Activated CD4-positive, CD25-positive, alpha-beta regulatory T cell treated with anti-CD3 and anti-CD28 coated beads, Interleukin-2, amount 50 U/mL, for 24 hours (primary cell): ENCODE results near the gene KPNA6.
A peak's percentile ranks its signal among the peaks of the same experiment; 100 is the strongest.
"Not testable (repeated sequence)": the region's sequence is repeated elsewhere in the genome, so short reads cannot be mapped to it uniquely, and the experiment has no call there.

Experiments used
- ATAC-seq, 2 donors: fragments of 150-1000 bp; cut with Tn5 transposase; one replicate each; pipeline ENCODE4 v1.10.0; 2021; ENCODE audit warnings: mild to moderate bottlenecking in 1 of 2, moderate library complexity in 1 of 2

KPNA6 gene

DNA sequence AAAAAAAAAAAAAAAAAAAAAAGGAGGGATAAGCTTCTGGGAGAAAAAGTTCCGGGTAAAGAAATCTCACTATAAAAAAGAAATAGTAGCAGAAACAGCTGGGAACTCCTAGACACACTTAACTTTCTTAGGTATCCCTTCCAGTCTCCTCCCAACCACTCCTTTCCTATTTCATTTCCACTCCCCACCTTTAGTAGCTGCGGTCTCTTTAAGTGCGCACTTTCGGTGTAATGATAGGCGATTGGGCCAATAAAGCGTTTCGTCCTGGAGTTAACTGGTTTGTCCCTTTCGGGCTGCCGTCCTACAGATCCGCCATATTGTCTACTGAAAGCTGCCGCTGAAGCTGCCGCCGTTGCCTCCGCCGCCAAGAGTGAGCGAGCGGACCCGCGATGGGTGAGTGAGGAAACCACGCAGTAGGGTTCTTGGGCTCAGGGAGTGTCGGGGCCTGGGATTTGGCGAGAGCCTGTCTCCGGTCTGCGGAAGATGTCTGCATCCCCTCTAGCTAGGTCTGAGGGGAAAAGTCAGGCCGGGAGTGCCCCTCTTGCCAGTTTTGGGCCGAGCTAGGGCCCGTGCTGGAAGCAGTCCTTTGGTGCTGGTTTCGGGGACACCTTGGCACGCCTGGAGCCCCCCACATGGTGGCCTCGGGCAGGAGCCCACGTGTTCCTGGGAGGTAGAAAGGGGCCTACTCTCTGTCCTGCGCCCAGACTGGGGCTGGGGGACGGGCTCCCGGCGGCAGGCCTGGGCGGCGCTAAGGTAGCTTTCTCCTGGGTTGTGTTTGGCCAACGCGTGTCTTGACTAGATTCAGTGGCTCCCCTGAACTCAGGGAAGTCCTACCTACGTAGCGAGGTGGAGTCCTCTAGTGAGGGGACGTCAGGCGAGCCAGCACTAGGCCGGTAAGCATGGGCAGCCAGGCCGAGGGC, at the start of gene KPNA6:
Gene KPNA6, plus strand, starts transcription at position 315 of the 920 bp plus-strand sequence. Its CDS starts 75 bp downstream, at position 390.
- peak; percentile 82 to 85 for ATAC-seq

DNA sequence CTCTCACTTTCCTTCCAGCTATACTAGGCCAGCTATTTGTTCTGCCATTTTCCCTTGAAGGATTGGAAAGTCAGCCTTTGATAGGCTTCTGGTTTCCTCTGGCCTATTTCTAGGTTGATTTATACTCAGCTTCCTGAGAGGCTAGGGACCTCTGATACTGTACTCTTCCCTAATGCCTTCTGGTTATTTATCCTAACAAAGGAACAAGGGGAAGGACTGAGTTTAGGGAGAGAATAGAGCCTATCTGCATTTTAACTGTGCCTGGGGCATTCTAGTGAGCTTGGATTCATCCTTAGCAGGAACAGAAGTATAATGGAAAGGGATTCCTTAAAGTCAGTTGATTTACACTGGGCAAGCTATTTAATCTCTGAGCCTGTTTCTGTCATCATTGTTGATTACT, 46.9 kb upstream of the KPNA6 start:
- no peak for ATAC-seq

DNA sequence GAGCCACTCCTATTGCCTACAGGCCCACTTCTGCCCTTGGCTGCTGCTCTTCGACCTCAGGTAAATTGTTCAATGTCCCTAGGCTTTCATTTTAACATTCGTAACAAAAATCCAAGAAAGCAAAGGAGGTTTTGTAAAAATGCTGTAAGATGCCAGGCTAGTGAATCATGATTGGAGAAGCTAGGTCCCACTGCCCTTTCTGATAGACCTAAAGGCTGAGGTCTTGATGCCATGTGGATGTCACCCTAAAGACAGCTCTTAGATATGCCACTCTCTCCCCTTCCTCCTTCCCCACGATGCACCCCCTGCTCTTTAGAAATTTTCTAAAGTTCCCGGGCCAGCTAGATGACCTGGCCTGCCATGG, 45.0 kb upstream of the KPNA6 start:
- no peak for ATAC-seq

DNA sequence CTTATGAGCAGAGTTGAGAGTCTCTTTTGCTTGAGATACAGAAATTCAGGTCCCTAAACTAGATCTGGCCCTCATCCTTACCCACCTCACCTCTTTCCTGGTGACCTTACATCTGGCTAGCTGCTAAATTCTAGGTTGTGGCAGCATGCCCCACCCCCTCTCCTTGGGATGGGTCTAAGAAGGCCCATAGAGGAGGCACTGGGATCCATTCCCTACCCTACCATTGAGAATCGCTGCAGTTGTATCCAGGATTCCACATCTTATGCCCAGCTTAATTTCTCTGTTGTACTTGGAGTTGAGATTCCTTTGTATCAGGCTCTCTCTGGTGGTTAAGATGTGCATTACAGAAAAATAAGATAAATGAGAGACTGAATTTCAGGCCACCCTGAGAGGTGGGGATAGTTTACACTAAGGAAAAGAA, 44.6 kb upstream of the KPNA6 start:
- no peak for ATAC-seq

DNA sequence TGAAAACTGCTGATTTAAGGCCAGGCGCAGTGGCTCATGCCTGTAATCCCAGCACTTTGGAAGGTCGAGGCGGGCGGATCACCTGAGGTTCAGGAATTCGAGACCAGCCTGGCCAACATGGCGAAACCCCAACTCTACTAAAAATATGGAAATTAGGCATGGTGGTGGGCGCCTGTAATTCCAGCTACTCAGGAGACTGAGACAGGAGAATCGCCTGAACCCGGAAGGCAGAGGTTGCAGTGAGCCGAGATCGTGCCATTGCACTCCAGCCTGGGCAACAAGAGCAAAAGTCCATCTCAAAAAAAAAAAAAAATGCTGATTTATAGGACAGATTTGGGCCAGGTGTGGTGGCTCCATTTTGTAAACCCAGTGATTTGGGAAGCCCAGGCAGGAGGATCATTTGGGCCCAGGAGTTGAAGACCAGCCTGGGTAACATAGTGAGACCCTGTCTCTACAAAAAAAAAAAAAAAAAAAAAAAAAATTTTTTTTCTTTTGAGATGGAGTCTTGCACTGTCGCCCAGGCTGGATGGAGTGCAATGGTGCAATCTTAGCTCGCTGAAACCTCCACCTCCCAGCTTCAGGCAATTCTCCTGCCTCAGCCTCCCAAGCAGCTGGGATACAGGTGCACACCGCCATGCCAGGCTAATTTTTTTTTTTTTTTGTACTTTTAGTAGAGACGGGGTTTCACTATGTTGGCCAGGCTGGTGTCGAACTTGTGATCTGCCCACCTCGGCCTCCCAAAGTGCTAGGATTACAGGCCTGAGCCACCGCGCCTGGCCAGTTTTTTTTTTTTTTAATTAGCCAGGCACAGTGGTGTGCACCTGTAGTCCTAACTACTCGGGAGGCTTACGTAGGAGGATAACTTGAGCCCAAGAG, 42.0 kb upstream of the KPNA6 start:
- not testable (repeated sequence) for ATAC-seq

DNA sequence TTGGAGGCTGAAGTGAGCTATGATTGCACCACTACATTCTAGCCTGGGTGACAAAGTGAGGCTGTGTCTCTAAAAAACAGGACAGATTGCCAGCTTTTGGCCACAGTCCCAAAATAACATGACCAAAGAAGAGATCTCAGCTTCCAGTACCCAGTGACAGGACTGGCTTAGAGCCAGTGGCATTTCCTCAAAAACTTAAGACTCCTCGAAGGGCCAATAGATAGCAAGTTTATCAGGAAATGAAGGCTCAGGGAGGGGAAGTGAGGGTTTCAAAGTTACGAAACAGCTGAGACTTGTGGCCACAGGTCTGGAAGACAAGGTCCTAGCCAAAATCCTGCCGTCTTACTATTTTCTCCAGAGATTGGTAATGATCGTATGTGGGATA, 41.4 kb upstream of the KPNA6 start:
- ATAC-seq, result peak in 1 of 2 donors; percentile 32

DNA sequence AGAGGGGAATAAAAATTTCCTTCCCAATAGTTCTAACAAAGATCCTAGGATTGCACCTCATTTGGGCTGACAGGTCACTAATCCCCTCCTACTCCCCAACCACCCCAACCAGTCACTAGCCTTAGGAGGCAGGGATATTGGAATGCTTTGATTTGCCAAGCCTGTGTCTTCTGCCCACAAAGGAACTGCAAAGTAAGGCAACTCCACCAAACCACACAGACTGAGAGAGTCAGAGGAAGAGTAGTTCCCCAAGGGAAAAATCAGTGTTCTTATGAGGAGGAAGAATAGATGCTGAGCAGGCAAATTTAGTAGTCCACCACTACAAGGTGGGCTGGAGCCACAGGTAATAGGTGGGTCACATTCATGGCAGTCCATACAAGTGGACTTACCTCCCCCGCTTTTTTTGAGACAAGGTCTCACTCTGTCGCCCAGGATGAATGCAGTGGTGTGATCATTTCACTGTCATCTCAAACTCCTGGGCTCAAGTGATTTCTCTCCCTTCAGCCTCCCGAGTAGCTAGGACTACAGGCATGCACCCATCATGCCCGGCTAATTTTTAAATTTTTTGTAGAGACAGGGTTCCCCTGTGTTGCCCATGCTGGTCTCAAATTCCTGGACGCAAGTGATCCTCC, 38.8 kb upstream of the KPNA6 start:
- no peak for ATAC-seq

DNA sequence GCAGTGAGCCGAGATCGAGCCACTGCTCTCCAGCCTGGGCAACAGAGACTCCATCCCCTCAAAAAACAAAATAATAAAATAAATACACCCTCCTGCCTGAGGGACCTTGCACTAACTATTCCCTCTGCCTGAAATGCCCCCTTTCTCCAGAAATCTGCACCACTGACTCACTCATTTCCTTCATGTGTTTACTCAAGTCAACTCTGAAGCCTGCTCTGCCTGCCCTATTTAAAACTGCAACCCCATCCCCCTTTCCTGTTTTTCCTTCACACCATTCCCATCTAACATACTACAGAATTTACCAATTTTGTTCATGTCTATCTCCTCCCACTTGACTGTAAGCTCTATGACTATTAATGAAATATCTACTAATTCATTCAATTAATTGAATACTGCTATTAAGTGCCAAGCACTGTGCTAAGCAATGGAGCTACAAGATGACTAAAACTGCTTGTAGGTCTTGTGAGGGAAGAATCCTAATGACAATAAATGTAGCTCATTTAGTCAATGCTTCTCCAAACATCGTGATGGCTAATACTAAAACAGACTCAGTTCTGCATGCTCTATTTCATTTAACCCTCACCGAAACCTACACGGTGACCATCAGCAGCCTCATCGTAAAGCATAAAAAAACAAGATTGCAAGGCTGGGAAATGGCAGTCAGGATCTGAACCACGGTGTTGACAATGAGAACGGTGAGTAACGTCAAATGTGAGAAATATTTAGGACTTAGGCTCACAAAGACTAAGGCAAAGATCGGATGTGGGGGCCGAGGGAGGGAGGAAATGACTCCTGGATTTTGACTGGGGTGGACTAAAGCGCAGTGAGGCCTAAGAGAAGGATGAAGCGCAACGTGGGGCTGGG, 35.9 kb upstream of the KPNA6 start:
- ATAC-seq, result peak in 1 of 2 donors; percentile 0

DNA sequence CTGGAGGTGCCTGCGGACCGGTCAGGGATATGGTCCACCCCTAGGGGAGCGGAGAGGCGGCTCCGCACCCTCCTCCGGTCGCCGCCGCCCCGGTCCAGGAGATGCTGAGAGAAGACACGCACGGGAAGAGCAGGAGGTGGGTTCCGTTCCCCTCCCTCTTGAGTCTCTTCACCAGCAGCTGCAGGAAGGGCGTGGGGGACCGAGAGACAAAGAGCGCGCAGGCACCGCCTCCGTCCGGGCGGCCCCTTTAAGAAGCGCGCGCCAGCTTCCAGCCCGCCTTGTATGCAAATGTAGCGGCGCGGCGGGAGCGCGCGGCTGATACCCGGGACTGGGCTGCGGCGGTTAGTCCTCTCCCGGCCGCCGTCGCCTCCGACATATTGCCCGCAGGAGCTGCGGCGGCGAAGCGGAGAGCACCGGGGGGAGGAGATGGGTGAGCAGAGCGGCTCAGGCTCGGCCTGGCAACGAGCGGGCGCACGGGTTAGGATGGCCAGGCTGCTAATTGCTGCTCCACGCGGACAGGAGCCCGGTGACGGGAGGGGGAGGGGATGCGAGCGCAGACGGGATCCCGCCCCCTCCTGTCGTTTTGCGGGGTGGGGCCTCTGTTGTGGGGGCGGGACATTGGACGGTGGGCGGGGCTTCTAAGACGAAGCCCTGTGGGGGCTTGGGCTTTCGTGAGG, 35.1 kb upstream of the KPNA6 start, which contains the start of gene TMEM39B:
Gene TMEM39B, plus strand, starts transcription at position 318 of the 677 bp plus-strand sequence. Its CDS starts 109 bp downstream, at position 427.
- peak; percentile 90 to 92 for ATAC-seq

DNA sequence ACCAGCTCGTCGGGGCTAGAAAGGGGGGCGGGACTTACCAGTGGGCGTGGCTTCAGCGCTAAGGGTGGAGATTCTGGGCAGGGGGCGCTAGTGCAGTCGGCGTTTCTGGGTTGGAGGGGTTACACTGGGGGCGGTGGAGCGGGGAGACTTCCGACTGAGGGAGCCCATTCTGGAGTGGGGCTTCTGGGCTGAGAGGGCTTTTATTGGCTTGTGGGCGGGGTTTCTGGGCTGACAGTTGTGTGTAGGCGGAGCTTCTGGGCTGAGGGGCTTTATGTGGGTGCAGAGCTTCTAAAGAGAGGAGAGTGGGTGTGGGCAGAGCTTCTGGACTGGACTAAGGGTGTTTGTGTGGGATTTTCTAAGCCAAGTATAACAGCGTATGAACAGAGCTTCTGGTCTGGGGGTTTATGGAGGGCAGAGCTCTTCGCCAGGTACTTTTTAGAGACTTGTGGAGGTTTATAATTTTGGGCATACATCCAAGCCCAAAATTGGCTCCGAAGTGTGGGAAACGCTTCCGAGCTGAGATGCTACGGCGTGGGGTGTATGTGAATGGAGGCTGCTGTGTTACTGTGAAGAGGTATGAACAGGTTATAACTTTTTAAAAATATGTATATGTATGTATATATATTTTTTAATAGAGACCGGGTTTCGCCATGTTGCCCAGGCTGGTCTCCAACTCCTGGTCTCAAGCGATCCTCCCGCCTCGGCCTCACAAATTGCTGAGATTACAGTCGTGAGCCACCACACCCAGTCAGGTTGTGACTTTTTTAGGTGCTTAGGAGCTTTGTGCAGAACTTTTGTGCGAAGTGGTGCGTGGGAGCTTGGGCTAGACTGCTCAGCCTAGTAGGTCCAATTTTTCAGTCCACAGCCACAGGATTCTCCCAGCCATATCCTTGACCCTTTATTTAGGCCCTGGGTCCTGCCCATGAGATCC, 34.3 kb upstream of the KPNA6 start:
- ATAC-seq, result no peak

DNA sequence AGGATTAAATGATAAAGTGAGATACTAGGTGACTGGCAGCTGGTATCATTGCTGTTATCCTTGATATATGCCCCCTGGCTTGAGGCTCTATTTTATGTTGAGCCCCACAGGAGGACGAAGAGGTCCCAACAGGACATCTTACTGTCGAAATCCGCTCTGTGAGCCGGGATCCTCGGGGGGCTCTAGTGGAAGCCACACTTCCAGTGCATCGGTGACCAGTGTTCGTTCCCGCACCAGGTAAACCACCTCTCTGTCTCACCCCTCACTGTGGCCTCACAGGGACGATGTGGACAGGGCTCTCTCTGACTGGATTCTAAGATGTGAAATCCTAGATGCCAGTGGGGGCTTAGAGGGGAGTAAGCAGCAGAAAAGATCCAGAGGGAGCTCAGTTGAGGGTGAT, 33.0 kb upstream of the KPNA6 start:
- no peak for ATAC-seq

DNA sequence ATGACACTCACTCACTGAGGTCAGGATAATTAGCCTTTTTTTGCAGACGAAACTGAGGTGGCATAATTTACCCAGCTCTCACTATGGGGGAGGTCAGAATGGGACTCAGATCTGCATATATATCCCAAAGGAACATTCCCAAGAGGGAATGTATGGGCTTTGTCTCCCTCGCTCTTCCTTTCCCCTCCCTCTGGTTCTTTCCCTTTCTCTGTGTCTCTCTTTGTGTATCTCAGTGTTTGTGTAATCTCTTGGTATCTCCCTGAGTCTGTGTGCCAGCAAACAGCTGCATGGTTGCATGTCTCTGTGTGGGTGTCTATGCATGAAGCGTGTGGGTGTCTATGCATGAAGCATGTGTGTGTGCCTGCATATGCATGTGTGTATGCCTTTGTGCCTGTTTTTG, 30.4 kb upstream of the KPNA6 start:
- no peak for ATAC-seq

DNA sequence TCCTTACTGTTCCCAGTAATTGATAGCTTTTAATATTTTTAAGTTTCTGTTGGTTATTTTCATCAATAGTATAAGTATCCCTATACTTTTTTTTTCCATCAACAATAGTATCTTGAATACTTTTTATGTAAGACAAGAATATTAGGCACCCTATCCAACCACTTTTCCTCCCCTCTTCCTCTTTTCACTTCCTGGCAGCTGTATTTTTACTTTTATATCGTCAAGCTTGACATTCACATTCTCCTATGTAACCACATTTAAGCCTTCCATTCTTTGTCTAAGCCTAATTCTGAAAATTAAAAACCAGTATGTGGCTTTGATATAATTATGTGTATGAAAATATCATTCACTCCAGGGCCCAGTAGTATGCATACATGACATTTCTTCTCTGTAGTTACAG, 25.8 kb upstream of the KPNA6 start:
- no peak for ATAC-seq

DNA sequence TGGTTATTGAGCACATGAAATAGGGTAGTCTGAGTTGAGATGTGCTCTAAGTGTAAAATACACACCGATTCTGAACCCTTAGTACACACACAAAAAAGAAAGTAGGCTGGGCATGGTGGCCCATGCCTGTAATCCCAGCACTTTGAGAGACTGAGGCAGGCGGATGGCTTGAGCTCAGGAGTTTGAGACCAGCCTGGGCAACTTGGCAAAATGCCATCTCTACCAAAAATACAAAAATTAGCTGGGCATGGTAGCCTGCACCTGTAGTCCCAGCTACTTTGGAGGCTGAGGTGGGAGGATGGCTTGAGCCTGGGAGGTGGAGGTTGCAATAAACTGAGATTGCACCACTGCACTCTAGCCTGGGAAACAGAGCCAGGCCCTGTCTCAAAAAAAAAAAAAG, 21.5 kb upstream of the KPNA6 start:
- ATAC-seq, result not testable (repeated sequence)

DNA sequence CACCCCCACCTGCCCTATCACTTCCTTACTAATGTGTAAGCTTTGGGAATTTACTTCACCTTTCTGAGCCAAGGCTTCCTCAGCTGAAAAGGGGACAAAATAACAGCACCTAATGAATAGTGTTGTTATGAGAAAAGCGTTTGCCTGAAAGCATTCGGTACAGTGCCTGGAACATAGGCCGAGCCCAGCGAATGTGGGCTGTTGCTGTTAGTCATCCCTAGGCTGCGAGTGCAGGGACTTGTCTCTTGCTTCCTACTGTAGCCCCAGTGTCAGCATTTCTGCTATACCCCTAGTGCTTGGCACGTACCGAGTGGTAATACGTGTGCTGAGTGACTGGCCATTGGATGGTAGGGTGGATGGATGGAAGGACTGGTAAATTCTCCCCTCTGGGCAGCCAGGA, 16.7 kb upstream of the KPNA6 start:
- ATAC-seq, result no peak

DNA sequence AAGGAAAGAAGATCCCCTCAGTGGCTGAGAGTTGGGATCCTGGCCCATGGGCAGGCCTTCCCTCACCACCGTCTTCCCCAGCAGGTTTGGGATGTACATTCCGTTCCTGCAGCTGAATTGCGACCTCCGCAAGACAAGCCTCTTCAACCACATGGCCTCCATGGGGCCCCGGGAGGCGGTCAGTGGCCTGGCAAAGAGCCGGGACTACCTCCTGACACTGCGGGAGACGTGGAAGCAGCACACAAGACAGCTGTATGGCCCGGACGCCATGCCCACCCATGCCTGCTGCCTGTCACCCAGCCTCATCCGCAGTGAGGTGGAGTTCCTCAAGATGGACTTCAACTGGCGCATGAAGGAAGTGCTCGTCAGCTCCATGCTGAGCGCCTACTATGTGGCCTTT, 16.3 kb upstream of the KPNA6 start:
- no peak for ATAC-seq

DNA sequence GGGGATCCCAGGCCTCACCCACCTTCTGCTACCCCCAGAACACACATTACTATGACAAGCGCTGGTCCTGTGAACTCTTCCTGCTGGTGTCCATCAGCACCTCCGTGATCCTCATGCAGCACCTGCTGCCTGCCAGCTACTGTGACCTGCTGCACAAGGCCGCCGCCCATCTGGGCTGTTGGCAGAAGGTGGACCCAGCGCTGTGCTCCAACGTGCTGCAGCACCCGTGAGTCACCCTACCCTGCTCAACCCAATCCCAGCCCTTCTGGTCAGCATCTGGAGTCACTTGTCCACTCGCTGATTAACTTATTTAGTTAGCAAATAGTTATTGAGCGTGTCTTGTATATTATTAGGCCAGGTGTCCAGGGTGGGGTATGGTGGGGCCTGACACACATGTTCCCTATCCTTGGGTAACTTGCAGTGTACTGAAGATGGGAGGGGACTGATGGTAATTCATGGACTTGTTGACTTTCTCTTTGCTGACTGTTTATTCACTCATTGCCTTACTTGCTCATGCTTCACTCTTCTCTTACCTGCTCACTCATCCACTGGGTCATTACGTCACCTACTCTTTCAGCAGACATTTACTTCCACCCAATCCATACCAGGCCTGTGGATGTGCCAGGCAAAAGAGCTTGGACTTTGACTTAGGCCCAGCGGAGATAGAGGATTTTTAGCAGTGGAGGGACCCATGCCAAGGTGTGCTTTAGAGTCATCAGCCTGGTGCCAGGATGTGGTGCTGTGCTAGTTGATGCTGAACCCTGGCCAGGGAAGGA, 12.9 kb upstream of the KPNA6 start:
- ATAC-seq, result no peak

DNA sequence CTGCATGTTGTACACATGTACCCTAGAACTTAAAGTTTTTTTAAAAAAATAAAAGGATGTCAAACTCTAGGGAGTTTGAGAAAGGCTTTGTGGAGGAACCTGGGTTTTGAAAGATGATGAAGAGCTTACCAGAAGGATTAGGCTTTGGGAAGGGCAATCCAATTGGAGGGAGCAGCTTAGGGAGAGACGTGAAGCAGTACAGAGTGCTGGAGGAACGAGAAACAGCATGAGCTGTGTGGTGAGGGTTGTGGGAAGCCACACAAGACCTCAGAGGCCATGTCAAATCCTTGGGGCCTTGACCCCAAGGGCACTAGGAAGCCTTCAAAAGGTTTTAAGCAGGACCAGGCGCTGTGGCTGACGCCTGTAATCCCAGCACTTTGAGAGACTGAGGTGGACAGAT, 8.4 kb upstream of the KPNA6 start:
- ATAC-seq, result no peak

DNA sequence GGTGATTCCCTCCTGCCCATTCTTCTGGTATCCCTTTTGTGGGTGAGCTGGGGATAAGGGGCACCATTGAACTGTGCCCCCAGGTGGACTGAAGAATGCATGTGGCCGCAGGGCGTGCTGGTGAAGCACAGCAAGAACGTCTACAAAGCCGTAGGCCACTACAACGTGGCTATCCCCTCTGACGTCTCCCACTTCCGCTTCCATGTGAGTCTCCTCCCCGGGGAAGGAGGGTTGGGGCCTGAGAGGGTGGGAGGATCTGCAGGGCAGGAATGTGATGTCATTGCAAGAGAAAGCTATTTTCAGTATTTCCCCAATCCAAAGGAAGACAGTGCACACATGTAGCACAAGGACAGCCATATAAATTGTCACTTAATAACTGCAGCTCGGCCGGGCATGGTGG, 7.5 kb upstream of the KPNA6 start:
- ATAC-seq, result no peak
